ENCODE data around the gene HMGN4.
A peak's percentile ranks its signal among the peaks of the same experiment; 100 is the strongest.

HMGN4 gene

DNA sequence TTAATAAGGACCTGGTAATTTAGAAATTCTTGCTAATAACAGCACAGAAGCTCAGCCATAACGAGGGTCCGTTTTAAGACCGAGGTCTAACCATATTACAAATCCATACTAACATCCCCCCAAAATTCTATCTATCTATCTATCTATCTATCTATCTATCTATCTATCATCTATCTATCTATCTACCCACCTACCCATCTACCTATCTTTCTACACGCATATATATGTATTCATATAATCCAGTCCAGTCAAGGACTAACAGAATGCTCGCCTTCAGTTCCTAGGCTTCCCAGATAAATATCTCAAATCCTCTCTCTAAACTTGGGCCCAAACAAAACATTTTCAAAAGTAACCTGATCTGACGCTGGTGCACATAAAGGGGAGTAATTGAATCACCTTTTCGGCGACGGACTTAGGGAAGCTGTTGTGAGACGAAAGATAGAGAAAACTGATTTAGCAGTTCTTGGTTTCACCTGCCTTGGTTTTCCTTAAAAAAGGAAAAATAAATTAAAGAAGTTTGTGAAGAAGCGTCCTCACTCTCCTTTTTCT is 14.5 kb downstream of the HMGN4 start:
- no peak for DNase-seq

DNA sequence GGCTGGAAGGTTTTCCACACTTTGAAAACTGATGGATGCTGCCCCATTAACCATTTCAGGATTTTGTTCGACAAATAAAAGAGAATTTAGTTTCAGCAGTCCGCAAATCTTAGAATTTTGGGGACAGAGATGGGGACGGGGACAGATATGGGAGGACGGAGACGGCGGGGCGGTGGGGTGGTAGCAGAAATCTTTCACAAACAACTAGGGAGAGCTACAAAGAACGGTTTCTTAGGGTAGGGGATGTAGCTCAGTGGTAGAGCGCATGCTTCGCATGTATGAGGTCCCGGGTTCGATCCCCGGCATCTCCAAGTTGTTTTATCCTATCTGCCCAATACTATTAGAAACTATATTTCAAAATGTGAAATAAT is 15.1 kb downstream of the HMGN4 start:
- DNase-seq = peak; percentile 58

DNA sequence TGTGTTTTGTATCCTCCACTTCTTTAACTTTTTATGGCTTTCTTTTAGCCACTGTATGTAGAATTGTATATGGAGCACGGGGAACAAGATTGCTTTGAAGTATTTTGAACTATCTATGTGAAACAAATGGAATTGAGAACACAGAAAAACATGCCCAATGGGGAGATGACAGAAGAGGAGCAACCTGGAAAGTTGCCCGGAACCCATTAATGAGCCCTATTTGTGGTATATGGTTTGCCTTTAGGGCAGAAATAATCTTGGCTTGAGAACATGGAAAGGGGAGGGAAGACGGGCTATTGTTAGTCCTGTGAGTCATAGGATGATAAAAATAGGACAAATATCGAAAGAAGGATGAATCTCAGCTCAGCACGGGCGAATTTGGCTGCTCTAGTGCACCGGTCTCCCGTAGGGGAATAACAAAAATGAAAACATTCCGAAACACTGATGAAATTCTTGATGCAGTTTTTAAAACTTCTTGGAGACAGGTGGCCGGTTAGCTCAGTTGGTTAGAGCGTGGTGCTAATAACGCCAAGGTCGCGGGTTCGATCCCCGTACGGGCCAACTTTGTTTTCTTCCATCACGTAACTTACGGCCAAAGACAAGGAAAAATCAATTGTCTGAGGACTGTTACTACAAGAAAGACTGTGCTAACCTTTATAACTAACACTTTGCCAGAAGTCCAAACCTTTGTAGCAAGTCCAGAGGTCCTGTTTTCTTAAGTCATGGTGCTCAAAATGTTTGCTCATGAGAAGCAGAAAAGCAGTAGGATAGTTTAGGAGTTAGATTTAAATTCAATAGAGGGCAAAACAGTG is 15.7 kb downstream of the HMGN4 start:
- peak; percentile 60 for DNase-seq

DNA sequence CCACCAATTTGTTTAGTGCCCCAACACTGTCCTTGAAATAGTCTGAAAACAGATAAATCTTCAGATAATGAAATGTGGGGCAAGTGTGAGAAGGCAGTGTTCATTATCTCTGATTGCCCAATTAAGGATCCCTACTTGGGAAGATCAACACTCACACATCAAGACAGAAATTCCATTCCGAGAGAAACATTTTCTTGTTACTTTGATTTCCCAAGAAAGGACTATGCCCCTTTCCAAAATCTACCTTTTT is 16.2 kb downstream of the HMGN4 start:
- no peak for DNase-seq

DNA sequence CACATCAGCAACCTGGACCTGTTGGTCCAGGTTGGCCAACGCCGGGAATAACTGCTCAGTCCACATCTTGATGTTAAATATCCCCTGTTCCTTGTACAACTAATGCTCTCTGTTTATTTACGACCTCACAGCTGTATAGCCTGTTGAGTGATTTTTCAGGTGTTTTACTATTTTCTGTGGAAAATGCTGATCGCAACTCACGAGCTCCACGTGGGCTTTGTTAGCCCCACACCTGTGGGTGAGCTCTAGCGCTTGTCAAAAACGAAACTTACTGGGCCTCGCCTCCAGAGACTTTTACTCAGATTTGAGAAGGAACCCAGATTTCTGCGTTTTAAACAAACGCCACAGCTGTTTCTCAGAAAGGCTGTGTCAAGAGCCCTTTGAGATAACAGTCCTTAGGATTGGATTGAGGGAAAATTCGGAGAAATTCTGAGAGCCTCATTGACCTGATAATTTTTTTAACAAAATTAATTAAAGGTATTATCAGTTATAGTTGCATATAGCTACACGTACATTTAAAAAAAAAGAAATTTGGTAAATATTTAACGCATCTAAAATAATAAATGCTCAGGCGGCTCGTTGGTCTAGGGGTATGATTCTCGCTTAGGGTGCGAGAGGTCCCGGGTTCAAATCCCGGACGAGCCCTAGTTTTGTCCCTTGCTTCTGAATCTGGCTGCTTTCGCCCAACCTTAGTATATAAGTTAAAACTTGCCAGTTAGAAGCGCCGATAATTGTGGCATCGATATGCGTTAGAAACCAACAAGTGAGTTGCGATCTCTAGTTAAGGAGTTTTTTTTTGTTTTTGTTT is 16.7 kb downstream of the HMGN4 start:
- peak; percentile 31 for DNase-seq

DNA sequence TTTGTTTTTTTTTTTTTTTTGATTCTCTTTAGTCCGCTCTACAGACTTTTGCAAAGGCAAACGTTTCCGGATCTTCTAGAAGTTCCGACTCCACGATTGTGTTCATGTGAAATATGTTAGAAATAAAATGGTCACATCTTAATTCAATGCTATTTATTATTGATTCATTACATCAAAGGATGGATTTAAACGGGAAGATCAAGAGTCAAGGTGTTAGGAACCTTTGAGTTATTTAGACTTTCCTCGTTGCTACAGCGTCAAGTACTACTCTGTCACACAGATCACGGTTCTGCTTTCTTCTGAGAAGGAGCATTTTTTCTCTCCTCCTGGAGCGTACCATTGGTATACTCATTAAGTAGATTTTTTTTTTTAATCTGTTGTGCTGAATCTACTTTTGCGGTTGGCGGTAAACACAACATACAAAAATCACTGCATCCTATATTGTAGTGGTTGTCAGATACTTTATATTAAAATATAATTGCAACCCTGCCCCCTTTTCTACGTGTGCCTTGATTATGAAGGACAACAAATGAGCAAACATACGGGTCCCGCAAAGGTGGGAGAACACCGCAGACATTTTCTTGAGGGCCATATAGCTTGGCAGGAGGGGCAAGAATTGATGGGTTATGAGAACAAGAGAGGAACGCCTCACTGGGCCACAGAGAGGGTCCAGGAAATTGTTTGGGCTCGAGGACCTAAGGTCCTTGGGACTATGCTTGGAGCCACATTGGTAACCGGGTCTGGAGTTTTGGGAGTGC is 17.5 kb downstream of the HMGN4 start:
- DNase-seq = no peak

DNA sequence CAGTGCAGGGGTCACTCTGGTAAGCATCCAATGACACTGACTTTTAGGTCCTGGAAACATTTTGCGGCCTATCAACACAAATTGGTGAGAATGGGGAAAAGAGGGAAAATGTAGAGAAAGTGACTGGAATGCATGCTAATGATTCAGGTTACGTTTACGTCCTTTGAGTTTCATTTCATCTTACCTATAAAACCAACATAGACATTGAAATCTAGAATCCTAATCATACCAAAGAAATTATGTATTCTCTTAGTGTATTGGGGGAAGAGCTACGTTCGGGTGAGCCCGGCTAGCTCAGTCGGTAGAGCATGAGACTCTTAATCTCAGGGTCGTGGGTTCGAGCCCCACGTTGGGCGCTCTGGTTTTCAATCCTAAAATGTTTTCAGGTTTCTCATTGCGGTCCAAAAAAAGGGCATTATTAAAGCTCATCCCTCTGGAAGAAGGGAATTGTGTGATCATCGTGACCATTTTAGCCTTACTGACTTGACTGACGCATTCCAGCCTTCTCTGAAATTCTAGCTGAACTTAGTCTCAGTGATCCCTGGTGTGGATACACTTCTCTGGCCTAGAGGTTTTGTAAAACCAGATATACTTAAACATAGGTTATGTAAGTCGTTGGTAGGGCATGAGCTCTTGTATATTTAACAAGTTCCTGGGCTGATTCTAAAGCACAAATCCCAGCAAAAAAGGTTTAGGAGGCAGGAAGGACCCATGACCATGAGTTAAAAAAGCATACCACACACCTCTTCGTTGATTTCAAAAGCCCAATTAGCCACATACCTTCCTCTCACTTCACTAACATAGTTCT is 18.3 kb downstream of the HMGN4 start:
- DNase-seq = no peak

DNA sequence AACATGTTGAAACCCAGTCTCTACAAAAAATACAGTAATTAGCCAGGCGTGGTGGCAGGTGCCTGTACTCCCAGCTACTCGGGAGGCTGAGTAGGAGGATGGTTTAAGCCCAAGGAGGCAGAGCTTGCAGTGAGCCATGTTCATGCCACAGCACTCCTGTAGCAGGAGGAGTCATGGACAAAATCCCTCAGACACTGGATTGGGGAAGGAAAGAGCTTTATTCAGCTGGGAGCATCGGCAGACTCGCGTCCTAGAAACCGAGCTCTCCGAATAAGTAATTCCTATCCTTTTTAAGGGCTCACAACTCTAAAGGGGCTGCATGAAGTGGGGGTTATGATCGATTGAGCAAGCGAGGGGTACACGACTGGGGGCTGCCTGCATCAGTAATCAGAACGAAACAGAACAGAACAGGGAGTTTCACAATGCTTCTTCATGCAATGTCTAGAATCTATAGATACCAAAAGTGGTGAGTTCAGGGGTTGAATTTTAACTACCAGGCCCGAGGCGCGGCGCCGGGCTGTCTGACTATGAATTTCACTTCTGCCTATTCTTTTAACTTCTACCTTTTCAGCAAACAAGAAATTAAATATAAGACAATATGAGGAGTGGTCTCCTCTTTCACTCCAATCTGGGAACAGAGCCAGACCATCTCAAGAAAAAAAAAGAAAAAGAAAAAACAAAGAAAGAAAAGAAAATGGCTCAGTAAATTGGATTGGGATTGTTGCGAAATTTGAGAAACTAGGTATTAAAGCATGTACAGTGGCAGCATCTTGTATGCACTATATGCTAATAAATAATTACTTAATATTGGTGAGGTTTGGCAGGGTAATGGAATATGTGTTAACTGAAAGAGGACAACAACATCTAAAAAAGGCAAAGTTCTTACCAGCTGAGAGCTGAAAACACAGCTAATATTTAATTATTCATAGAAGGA is 23.6 kb downstream of the HMGN4 start:
- DNase-seq = no peak

DNA sequence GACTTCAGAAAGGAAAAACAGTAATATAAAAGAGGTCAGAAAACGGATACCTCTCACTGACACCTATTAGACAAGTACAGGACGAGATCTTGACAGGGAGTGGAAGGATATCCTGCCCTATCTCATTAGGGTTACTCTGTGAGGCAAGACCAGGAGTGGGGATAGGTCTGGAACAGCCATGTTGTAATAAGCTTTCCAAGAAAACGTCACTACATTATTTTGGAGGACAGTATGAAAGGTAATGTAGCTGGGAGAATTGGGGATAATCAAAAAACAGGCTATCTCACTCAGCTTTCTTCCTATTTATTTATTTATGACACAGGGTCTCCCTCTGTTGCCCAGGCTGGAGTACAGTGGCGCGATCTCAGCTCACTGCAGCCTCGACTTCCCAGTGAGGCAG is 25.3 kb downstream of the HMGN4 start:
- DNase-seq = no peak

DNA sequence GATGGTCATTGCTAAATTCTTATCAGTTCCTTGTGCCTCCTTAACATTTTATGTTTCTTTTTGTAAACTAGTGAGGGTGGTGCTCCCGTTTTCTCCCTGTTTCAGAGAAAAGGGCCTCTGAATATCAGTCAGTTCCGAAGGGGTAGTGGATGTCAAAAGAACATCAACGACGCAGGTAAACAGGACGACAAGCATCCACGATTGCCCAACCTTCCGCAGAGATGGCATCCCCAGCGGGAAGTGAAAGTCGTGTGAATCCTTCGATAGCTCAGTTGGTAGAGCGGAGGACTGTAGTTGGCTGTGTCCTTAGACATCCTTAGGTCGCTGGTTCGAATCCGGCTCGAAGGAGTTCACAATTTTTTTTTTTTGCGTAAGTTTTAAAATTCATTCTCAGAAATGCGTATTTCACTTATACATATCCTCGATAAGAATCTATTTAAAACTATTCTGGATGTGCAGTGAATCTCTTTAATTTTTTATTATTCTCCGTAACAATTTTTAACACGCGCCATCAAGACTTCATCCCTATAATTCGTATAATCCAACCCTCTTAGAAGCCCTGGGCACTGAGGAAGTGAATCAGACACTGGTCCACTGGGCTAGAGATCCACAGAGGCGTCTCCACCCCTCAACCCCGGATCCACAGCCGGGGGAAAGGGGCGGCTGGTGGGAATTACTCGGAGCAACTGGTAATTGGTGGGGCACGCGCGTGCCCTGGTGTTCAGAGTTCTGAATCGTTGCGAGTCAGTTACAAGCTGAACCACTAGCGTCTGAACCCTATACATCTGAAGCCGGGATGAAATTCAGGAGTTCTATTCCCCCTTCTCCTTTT is 30.7 kb downstream of the HMGN4 start:
- peak; percentile 98 for DNase-seq

DNA sequence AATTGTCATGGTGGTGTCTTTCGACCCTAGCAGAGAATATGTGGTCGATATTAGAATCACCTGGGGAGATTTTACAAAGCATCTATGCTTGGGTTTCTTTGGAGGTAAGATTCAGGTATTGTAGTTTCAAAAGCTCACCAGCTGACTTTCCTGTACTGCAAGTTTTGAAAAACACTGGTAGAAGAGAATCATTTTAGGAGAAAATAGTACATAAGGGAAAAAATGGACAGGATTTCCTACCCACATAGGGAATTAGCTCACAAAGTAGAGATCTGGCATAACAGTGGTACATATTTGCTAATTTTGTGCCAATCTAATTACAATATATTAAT is 31.2 kb downstream of the HMGN4 start:
- DNase-seq = no peak

DNA sequence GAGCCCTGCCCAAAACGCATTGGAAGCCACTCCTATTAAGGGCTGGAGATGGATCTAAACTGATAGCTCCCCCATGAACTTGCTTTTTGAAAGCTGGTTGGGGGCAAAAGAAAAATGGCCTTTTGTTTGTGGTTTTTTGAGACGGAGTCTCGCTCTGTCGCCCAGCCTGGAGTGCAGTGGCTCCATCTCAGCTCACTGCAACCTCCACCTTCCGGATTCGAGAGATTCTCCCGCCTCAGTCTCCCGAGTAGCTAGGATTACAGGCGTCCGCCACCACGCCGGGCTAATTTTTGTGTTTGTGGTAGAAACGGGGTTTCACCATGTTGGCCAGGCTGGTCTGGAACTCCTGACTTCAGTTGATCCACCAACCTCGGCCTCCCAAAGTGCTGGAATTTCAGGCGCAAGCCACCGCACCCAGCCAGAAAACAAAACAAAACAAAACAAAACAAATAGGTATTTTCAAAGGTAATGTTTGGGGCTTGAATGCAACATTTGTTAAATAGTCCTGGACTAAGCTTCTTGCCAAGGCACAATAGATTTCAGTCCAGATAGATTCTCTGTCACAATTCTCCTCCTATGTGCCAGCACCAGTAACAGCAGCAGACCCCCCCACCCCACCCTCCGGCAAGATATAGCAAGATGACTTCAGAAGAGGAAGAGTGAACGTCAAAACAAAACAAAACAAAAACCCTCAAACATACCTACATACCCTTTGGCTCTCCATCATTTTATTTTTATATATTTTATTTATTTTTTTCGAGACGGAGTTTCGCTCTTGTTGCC is 32.1 kb downstream of the HMGN4 start:
- DNase-seq = no peak

DNA sequence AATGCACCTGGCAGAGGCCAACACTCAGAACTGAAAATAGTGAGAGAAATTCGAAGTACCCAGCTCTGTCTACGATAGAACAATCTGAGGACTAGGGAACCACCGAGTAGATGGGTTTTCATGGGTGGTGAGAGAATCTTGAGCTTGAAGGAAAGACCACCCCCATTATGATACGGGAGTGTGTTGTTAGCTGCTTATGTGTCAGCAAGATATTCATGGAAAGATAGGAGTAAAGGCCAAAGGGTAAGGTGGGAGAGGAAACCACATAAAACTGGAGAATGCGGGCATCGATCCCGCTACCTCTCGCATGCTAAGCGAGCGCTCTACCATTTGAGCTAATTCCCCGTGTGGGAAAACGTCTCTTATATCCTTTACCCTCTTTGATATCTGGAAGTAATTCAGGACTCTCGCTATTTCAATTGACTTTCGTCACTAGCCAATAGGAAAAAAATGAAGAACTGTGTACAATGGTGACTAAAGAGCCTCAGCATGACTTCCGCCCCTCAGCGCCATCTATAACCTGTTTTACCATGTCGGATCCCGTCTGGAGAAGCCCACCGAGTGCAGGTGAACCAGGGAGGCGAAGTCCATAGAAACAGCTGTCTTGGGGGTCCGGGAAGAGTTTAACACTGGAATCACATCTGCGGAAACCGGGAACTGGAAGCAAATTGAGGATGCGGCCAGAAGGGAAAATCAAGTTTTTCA is 33.6 kb downstream of the HMGN4 start:
- peak; percentile 23 for DNase-seq

DNA sequence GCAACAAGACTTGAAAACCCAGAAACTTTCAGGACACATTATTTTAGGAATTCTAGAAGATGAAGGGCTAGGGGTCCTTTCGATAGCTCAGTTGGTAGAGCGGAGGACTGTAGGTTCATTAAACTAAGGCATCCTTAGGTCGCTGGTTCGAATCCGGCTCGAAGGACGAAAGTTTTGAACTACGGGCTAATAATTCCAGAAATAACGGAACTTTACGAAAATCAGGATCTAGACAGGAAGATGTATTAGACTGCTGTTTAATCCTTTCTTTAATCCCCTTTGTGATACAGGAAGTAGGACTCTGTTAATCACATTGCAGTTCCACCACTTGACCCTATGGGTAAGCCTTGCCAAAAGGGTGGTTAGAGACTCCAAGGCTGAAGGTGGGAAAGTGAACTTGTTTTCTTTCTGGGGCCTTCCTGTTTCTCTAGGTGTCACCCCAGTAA is 37.4 kb downstream of the HMGN4 start:
- no peak for DNase-seq

DNA sequence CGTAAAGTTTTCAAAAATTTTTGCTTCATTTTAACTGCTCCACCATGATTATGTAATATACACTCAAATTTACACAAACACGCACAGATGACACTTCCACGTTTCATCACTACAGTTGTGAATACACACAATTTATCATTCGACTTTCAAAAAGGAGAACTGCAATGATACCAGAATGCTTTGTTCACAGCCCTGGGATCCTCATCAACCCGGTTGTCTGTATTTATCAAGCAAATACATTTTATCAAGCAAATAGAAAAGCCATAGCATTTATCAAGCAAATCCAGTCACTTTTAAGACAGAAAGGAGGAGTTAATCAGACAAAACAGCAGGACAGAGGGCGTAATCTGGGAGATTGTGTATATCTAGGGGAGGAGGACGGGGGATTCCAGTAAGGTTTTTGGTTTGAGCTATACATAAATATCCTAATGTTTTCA is 38.3 kb downstream of the HMGN4 start:
- no peak for DNase-seq

DNA sequence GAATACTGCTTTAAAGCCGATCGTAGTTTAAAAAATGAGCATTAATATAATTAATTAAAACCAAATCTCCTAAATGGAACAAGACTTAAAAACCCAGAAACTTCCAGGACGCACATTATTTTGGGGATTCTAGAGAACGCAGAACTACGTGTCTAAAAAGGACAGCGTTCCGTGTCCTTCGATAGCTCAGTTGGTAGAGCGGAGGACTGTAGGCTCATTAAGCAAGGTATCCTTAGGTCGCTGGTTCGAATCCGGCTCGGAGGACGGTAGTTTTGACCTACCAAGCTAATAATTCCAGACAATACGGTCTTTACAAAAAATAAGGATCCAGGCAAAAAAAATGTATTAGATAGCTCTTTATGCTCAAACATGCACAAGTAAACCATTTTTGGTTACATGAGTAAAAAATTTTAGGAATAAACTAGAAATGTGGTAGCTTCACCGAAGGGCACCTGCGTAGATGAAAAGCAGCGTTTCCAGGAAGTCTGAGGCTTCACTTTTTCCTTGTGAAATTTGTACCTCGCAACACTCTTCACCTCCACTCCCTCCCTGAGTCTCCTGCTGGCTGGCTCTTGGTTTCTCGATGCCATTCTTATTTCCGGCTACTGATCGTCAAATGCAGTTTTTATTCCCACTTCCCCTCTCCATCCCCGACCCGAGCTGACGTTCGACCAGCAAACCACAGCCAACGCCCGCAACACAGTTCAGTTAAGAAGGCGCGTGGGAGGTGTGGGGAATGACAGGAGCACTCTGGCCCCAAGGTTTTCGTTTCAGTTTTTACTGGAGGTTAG is 39.0 kb downstream of the HMGN4 start:
- peak; percentile 45 for DNase-seq

DNA sequence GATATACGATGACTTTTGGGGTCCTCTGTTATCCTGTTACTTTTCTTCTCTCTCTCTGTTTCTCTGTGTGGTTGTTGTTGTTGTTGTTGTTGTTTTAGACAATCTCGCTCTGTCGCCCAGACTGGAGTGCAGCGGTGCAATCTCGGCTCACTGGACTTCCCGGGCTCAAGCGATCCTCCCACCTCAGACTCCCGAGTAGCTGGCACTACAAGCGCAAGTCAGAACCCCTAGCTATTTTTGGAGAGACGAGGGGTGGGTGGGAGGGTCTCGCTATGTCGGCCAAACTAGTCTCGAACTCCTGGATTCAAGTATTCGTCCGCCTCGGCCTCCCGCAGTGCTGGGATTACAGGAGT is 39.5 kb downstream of the HMGN4 start:
- no peak for DNase-seq

DNA sequence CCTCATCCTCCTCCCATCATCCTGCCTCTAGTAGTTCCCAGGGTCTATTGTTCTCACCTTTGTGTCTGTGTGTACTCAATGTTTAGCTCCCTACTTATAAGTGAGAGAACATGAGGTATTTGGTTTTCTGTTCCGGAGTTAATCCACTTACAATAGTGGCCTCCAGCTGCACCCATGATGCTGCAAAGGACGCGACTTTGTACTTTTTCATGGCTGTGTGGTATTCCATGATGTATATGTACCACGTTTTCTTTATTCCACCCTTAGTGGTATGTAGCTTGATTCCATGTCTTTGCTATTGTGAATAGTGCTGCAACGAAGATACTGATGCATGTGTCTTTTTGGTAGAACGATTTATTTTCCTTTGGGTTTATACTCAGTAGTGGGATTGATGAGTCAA is 40.1 kb downstream of the HMGN4 start:
- DNase-seq = no peak
